Measurements from ENCODE around the gene PSMD14.

Gene PSMD14

GRCh38 chr2:161420406-161421074, 112.3 kb downstream of the PSMD14 start:
- TF ChIP-seq GATA3 (IDR thresholded peaks at IDR 0.05; ENCODE audit: low read depth, low read length) (no peak), GATA2 (IDR thresholded peaks at IDR 0.05; ENCODE audit: low read depth, low read length) (no peak)

GRCh38 chr2:161421686-161422085, 113.5 kb downstream of the PSMD14 start:
- TF ChIP-seq GATA3 (IDR thresholded peaks at IDR 0.05; ENCODE audit: low read depth, low read length): no peak
- no peak for TF ChIP-seq GATA2 (IDR thresholded peaks at IDR 0.05; ENCODE audit: low read depth, low read length)

GRCh38 chr2:161422816-161423403, 114.7 kb downstream of the PSMD14 start:
- no peak for TF ChIP-seq GATA3 (IDR thresholded peaks at IDR 0.05; ENCODE audit: low read depth, low read length)
- no peak for TF ChIP-seq GATA2 (IDR thresholded peaks at IDR 0.05; ENCODE audit: low read depth, low read length)

- TF ChIP-seq GATA2 (IDR thresholded peaks at IDR 0.05; ENCODE audit: low read depth, low read length) (no peak), GATA3 (IDR thresholded peaks at IDR 0.05; ENCODE audit: low read depth, low read length) (no peak)
These were observed 115.5 kb downstream of the PSMD14 start for GRCh38 chr2:161423421-161424393.

GRCh38 chr2:161424394-161424769, 116.2 kb downstream of the PSMD14 start:
- TF ChIP-seq GATA2 (IDR thresholded peaks at IDR 0.05; ENCODE audit: low read depth, low read length): no peak
- TF ChIP-seq GATA3 (IDR thresholded peaks at IDR 0.05; ENCODE audit: low read depth, low read length): no peak

- TF ChIP-seq GATA3 (IDR thresholded peaks at IDR 0.05; ENCODE audit: low read depth, low read length): no peak
- no peak for TF ChIP-seq GATA2 (IDR thresholded peaks at IDR 0.05; ENCODE audit: low read depth, low read length)
These were observed 116.9 kb downstream of the PSMD14 start for GRCh38 chr2:161424891-161425727.

GRCh38 chr2:161425728-161426454, 117.7 kb downstream of the PSMD14 start:
- TF ChIP-seq GATA3 (IDR thresholded peaks at IDR 0.05; ENCODE audit: low read depth, low read length): no peak
- no peak for TF ChIP-seq GATA2 (IDR thresholded peaks at IDR 0.05; ENCODE audit: low read depth, low read length)

GRCh38 chr2:161426455-161426921, 118.3 kb downstream of the PSMD14 start:
- no peak for TF ChIP-seq GATA3 (IDR thresholded peaks at IDR 0.05; ENCODE audit: low read depth, low read length)
- TF ChIP-seq GATA2 (IDR thresholded peaks at IDR 0.05; ENCODE audit: low read depth, low read length): no peak

GRCh38 chr2:161426922-161427663, 118.9 kb downstream of the PSMD14 start:
- no peak for TF ChIP-seq GATA3 (IDR thresholded peaks at IDR 0.05; ENCODE audit: low read depth, low read length)
- TF ChIP-seq GATA2 (IDR thresholded peaks at IDR 0.05; ENCODE audit: low read depth, low read length): no peak

GRCh38 chr2:161427664-161428587, 119.7 kb downstream of the PSMD14 start:
- TF ChIP-seq GATA3 (IDR thresholded peaks at IDR 0.05; ENCODE audit: low read depth, low read length) (no peak), GATA2 (IDR thresholded peaks at IDR 0.05; ENCODE audit: low read depth, low read length) (no peak)

- TF ChIP-seq GATA2 (IDR thresholded peaks at IDR 0.05; ENCODE audit: low read depth, low read length): no peak
- TF ChIP-seq GATA3 (IDR thresholded peaks at IDR 0.05; ENCODE audit: low read depth, low read length): no peak
These were observed 122.2 kb downstream of the PSMD14 start for GRCh38 chr2:161430386-161430785.

Measured in SH-SY5Y (cell line).